Activated CD4-positive, alpha-beta memory T cell treated with anti-CD3 and anti-CD28 coated beads for 36 hours (primary cell): ENCODE measurements around the gene AP4S1. TPM values are rescaled to one million over a fixed set of nuclear protein-coding genes. Genes with fewer than 3 reads are reported as not detected.

ENCODE experiments used
- CTCF ChIA-PET: fragments of 350-600 bp; sonication (Branson Sonifier 250); formaldehyde crosslinking; loops from one replicate; lab custom pipeline; 2021; ENCODE audit warnings: antibody characterized with exemption, inconsistent platforms; lab: Charles Lee
- POLR2A ChIA-PET: fragments of 350-600 bp; sonication (Branson Sonifier 250); formaldehyde crosslinking; loops from one replicate; lab custom pipeline; 2021; ENCODE audit warnings: antibody characterized with exemption; lab: Charles Lee
- DNase-seq: peaks from one replicate; pipeline ENCODE4 v3.0.0-alpha.2; 2020
- H3K27ac Mint-ChIP-seq: one replicate; pipeline ENCODE4 v1.8.0; 2021; ENCODE audit warnings: mixed read lengths
- H3K27me3 Mint-ChIP-seq: one replicate; pipeline ENCODE4 v1.8.0; 2021; ENCODE audit warnings: mixed read lengths
- H3K36me3 Mint-ChIP-seq: one replicate; pipeline ENCODE4 v1.8.0; 2021; ENCODE audit warnings: mixed read lengths
- H3K4me1 Mint-ChIP-seq: one replicate; pipeline ENCODE4 v1.8.0; 2021; ENCODE audit warnings: low read depth, mixed read lengths
- H3K4me3 Mint-ChIP-seq: one replicate; pipeline ENCODE4 v1.8.0; 2021; ENCODE audit warnings: mild to moderate bottlenecking, mixed read lengths
- H3K9me3 Mint-ChIP-seq: one replicate; pipeline ENCODE4 v1.8.0; 2021; ENCODE audit warnings: mixed read lengths
- intact Hi-C: fragments of 100-400 bp; cut with micrococcal nuclease; formaldehyde crosslinking; loops from one replicate; pipeline ENCODE4 v1.15.1; 2023
- total RNA-seq, 2 experiments: library from RNA; stranded (reverse); gene quantifications; one replicate each; pipeline ENCODE4 v1.2.3, GENCODE V29; 2021

AP4S1 gene
- total RNA-seq, 2 experiments from 2014 or later, result 3.9 to 5.9 TPM

GRCh38 chr14:31125231-31125630, 99.8 kb downstream of the AP4S1 start:
- H3K36me3 Mint-ChIP-seq, result peaks cover 50% of the 10 kb centered on the region
- H3K27ac Mint-ChIP-seq, result no peak overlapping the region
- no peak for DNase-seq
- ChIA-PET POLR2A (interaction anchor here (0.9 kb wide), 1 partner anchor 83 kb away, joined by 3 read pairs; the partner anchor contains the start of gene HECTD1), CTCF (no interaction called here)
- no peaks in the 10 kb centered on the region for H3K9me3 Mint-ChIP-seq
- no peak overlapping the region for H3K4me3 Mint-ChIP-seq
- intact Hi-C loops, result loop anchor here (5.0 to 10.0 kb wide), 3 partner anchors 67 to 230 kb away; partner anchors contain the start of genes AP4S1 and STRN3
- no peaks in the 10 kb centered on the region for H3K27me3 Mint-ChIP-seq
- peaks cover 33% of the 10 kb centered on the region for H3K4me1 Mint-ChIP-seq

- H3K27ac Mint-ChIP-seq, result no peak overlapping the region
Measured at GRCh38 chr14:31126680-31127079, 101.2 kb downstream of the AP4S1 start.

GRCh38 chr14:31127690-31128089, 102.2 kb downstream of the AP4S1 start:
- Mint-ChIP-seq H3K9me3 (no peaks in the 10 kb centered on the region), H3K27ac (peak overlapping the region; percentile 55), H3K36me3 (peaks cover 42% of the 10 kb centered on the region), H3K4me1 (peaks cover 33% of the 10 kb centered on the region), H3K4me3 (no peak overlapping the region), H3K27me3 (no peaks in the 10 kb centered on the region)
- ChIA-PET POLR2A (interaction anchor here (0.8 to 1.3 kb wide), 3 partner anchors 21 to 81 kb away, joined by 4 to 5 read pairs (median 4); no protein-coding TSS in a partner anchor), CTCF (interaction anchor here (0.7 to 1.5 kb wide), 2 partner anchors 80 to 148 kb away, joined by 3 to 6 read pairs; partner anchors contain the start of gene HECTD1)
- DNase-seq, result peak; percentile 14
- intact Hi-C loops, result loop anchor here (1.0 to 10.0 kb wide), 4 partner anchors 65 to 227 kb away; partner anchors contain the start of genes AP4S1 and STRN3

More at GRCh38 chr14:31126680-31127079, 101.2 kb downstream of the AP4S1 start:
- no peak overlapping the region for H3K4me3 Mint-ChIP-seq
- intact Hi-C loops, result loop anchor here (1.0 to 10.0 kb wide), 4 partner anchors 66 to 228 kb away; partner anchors contain the start of genes AP4S1 and STRN3
- POLR2A ChIA-PET, result no interaction called here
- DNase-seq, result no peak
- no peaks in the 10 kb centered on the region for H3K27me3 Mint-ChIP-seq
- peaks cover 47% of the 10 kb centered on the region for H3K36me3 Mint-ChIP-seq
- CTCF ChIA-PET, result no interaction called here
- peaks cover 33% of the 10 kb centered on the region for H3K4me1 Mint-ChIP-seq
- H3K9me3 Mint-ChIP-seq, result no peaks in the 10 kb centered on the region

- H3K4me3 Mint-ChIP-seq, result no peak overlapping the region
- CTCF ChIA-PET, result interaction anchor here (0.6 to 1.5 kb wide), 2 partner anchors 79 to 322 kb away, joined by 3 to 6 read pairs; partner anchors contain the start of gene HECTD1
- POLR2A ChIA-PET, result interaction anchor here (0.6 to 0.8 kb wide), 2 partner anchors 72 to 80 kb away, joined by 4 read pairs; no protein-coding TSS in a partner anchor
- intact Hi-C loops, result loop anchor here (5.0 to 10.0 kb wide), 3 partner anchors 63 to 226 kb away; partner anchors contain the start of genes AP4S1 and STRN3
- no peaks in the 10 kb centered on the region for H3K9me3 Mint-ChIP-seq
- H3K27me3 Mint-ChIP-seq, result no peaks in the 10 kb centered on the region
- DNase-seq, result no peak
- H3K36me3 Mint-ChIP-seq, result peaks cover 37% of the 10 kb centered on the region
- peaks cover 29% of the 10 kb centered on the region for H3K4me1 Mint-ChIP-seq
- no peak overlapping the region for H3K27ac Mint-ChIP-seq
Measured at GRCh38 chr14:31128601-31129526, 103.4 kb downstream of the AP4S1 start.

- Mint-ChIP-seq H3K4me3 (no peak overlapping the region), H3K36me3 (peaks cover 31% of the 10 kb centered on the region), H3K27ac (no peak overlapping the region), H3K4me1 (peaks cover 12% of the 10 kb centered on the region), H3K9me3 (no peaks in the 10 kb centered on the region), H3K27me3 (no peaks in the 10 kb centered on the region)
- CTCF ChIA-PET, result no interaction called here
- DNase-seq, result no peak
- POLR2A ChIA-PET, result no interaction called here
- intact Hi-C loops, result no loop called here
Measured at GRCh38 chr14:31133133-31133532, 107.7 kb downstream of the AP4S1 start.

GRCh38 chr14:31137214-31137889, 111.9 kb downstream of the AP4S1 start:
- no peak for DNase-seq
- intact Hi-C loops, result no loop called here
- peaks cover 23% of the 10 kb centered on the region for H3K36me3 Mint-ChIP-seq
- H3K4me1 Mint-ChIP-seq, result no peaks in the 10 kb centered on the region
- no peak overlapping the region for H3K4me3 Mint-ChIP-seq
- CTCF ChIA-PET, result no interaction called here
- POLR2A ChIA-PET, result no interaction called here
- H3K27ac Mint-ChIP-seq, result no peak overlapping the region
- H3K9me3 Mint-ChIP-seq, result no peaks in the 10 kb centered on the region
- no peaks in the 10 kb centered on the region for H3K27me3 Mint-ChIP-seq

GRCh38 chr14:31138301-31138700, 112.9 kb downstream of the AP4S1 start:
- no peak for DNase-seq
- H3K27me3 Mint-ChIP-seq, result no peaks in the 10 kb centered on the region
- H3K9me3 Mint-ChIP-seq, result no peaks in the 10 kb centered on the region
- H3K27ac Mint-ChIP-seq, result no peak overlapping the region
- ChIA-PET CTCF (no interaction called here), POLR2A (no interaction called here)
- intact Hi-C loops, result no loop called here
- no peaks in the 10 kb centered on the region for H3K4me1 Mint-ChIP-seq
- no peak overlapping the region for H3K4me3 Mint-ChIP-seq
- H3K36me3 Mint-ChIP-seq, result peaks cover 23% of the 10 kb centered on the region

- H3K36me3 Mint-ChIP-seq, result peaks cover 25% of the 10 kb centered on the region
- no peaks in the 10 kb centered on the region for H3K9me3 Mint-ChIP-seq
- no peak overlapping the region for H3K27ac Mint-ChIP-seq
- H3K27me3 Mint-ChIP-seq, result no peaks in the 10 kb centered on the region
- intact Hi-C loops, result no loop called here
- CTCF ChIA-PET, result no interaction called here
- POLR2A ChIA-PET, result no interaction called here
- no peak overlapping the region for H3K4me3 Mint-ChIP-seq
- no peak for DNase-seq
- no peaks in the 10 kb centered on the region for H3K4me1 Mint-ChIP-seq
Measured at GRCh38 chr14:31139301-31139847, 113.9 kb downstream of the AP4S1 start.

GRCh38 chr14:31142455-31143087, 117.1 kb downstream of the AP4S1 start:
- no peaks in the 10 kb centered on the region for H3K4me1 Mint-ChIP-seq
- intact Hi-C loops, result no loop called here
- no peak overlapping the region for H3K4me3 Mint-ChIP-seq
- H3K27ac Mint-ChIP-seq, result no peak overlapping the region
- POLR2A ChIA-PET, result no interaction called here
- H3K36me3 Mint-ChIP-seq, result peaks cover 25% of the 10 kb centered on the region
- CTCF ChIA-PET, result no interaction called here
- no peak for DNase-seq
- no peaks in the 10 kb centered on the region for H3K9me3 Mint-ChIP-seq
- no peaks in the 10 kb centered on the region for H3K27me3 Mint-ChIP-seq
